Type B pancreatic cell (in vitro differentiated cells): Measurements from ENCODE around the gene ELMO2. TPM values are rescaled to one million over a fixed set of nuclear protein-coding genes. Genes with fewer than 3 reads are reported as not detected.
A peak's percentile ranks its signal among the peaks of the same experiment; 100 is the strongest.

ENCODE experiments used
- DNase-seq: peaks from one replicate; pipeline ENCODE4 v3.0.0; 2021; ENCODE audit warnings: mixed read lengths; ENCODE audit not compliant: unreplicated experiment; ENCODE audit errors: extremely low spot score
- H3K27ac Mint-ChIP-seq: 2 replicates; pipeline ENCODE4 v1.8.0; 2021; ENCODE audit warnings: mild to moderate bottlenecking, mixed read lengths
- H3K27me3 Mint-ChIP-seq: 2 replicates; pipeline ENCODE4 v1.8.0; 2021; ENCODE audit warnings: mixed read lengths
- H3K36me3 Mint-ChIP-seq: 2 replicates; pipeline ENCODE4 v1.8.0; 2021; ENCODE audit warnings: mixed read lengths
- H3K4me1 Mint-ChIP-seq: one replicate; pipeline ENCODE4 v1.8.0; 2021; ENCODE audit warnings: mixed read lengths; ENCODE audit not compliant: unreplicated experiment
- H3K4me3 Mint-ChIP-seq: 2 replicates; pipeline ENCODE4 v1.8.0; 2021; ENCODE audit warnings: mild to moderate bottlenecking, mixed read lengths
- H3K9me3 Mint-ChIP-seq: 2 replicates; pipeline ENCODE4 v1.8.0; 2021; ENCODE audit warnings: mixed read lengths
- CTCF ChIP-seq: fragments of 200-600 bp; sonication (generic); conservative IDR thresholded peaks from 2 replicates; pipeline ENCODE4 v1.5.0; 2021; ENCODE audit warnings: antibody characterized with exemption, mild to moderate bottlenecking
- total RNA-seq: library from RNA; stranded (reverse); gene quantifications from 2 replicates; pipeline ENCODE4 v1.2.1, GENCODE V29; 2021; ENCODE audit warnings: low replicate concordance

ELMO2 gene
- total RNA-seq, 1 donor from 2014 or later = 49.1 TPM

- Mint-ChIP-seq H3K27me3 (peaks cover 5% of the 10 kb centered on the region), H3K9me3 (no peaks in the 10 kb centered on the region), H3K27ac (peak overlapping the region; percentile 56), H3K4me1 (peaks cover 28% of the 10 kb centered on the region), H3K4me3 (peak overlapping the region; percentile 55), H3K36me3 (peaks cover 13% of the 10 kb centered on the region)
- DNase-seq = no peak
- no peak for TF ChIP-seq CTCF
Observed at GRCh38 chr20:46349742-46350056, 56.7 kb downstream of the ELMO2 start.

- Mint-ChIP-seq H3K27ac (peak overlapping the region; percentile 56), H3K27me3 (peaks cover 9% of the 10 kb centered on the region), H3K9me3 (no peaks in the 10 kb centered on the region), H3K4me1 (peaks cover 28% of the 10 kb centered on the region), H3K36me3 (peaks cover 9% of the 10 kb centered on the region), H3K4me3 (peak overlapping the region; percentile 55)
- DNase-seq = no peak
- peak; percentile 90 for TF ChIP-seq CTCF
Observed at GRCh38 chr20:46349035-46349741, 57.2 kb downstream of the ELMO2 start.

GRCh38 chr20:46347841-46348803 is 58.3 kb downstream of the ELMO2 start:
- Mint-ChIP-seq H3K27me3 (peaks cover 14% of the 10 kb centered on the region), H3K9me3 (no peaks in the 10 kb centered on the region), H3K4me3 (no peak overlapping the region), H3K36me3 (peaks cover 3% of the 10 kb centered on the region), H3K4me1 (peaks cover 22% of the 10 kb centered on the region), H3K27ac (no peak overlapping the region)
- no peak for DNase-seq
- TF ChIP-seq CTCF = no peak

- H3K9me3 Mint-ChIP-seq = no peaks in the 10 kb centered on the region
- no peak for TF ChIP-seq CTCF
- H3K4me1 Mint-ChIP-seq = peaks cover 29% of the 10 kb centered on the region
- DNase-seq = no peak
- H3K27me3 Mint-ChIP-seq = peaks cover 26% of the 10 kb centered on the region
- no peak overlapping the region for H3K27ac Mint-ChIP-seq
- H3K4me3 Mint-ChIP-seq = no peak overlapping the region
- H3K36me3 Mint-ChIP-seq = peaks cover 3% of the 10 kb centered on the region
Observed at GRCh38 chr20:46346770-46347169, 59.6 kb downstream of the ELMO2 start.

GRCh38 chr20:46344488-46345162 is 61.8 kb downstream of the ELMO2 start:
- no peak for TF ChIP-seq CTCF
- H3K9me3 Mint-ChIP-seq = no peaks in the 10 kb centered on the region

More at GRCh38 chr20:46344488-46345162, 61.8 kb downstream of the ELMO2 start:
- Mint-ChIP-seq H3K4me1 (peaks cover 21% of the 10 kb centered on the region), H3K36me3 (no peaks in the 10 kb centered on the region), H3K27ac (no peak overlapping the region), H3K4me3 (no peak overlapping the region), H3K27me3 (peaks cover 35% of the 10 kb centered on the region)
- DNase-seq = no peak
